NCI-H2171 (cell line): ENCODE results near the gene SP110.
"Not testable (repeated sequence)": the region's sequence is repeated elsewhere in the genome, so short reads cannot be mapped to it uniquely, and the experiment has no call there.

ENCODE experiments used
- DNase-seq: peaks from one replicate; lab custom pipeline; 2025; lab: John Stamatoyannopoulos, UW

Gene SP110

DNA sequence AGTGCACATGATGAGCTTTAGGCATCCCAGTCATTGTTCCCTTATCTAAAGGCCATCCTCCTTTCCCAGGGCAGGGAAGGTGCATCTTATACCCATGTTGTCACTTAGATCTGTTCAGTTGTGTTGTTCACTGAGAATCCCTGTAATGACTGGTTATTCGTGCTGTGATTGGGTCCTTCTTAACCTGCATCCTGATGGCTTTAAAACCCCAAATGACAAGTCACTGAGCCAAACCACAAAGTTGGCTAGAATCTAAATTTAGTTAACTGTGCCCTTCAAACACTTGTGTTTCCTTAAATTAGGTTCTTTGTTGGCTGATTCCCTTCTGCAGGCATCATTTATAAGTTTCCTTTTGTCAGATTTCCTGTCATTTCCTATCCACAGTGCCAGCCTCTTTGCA, 92.6 kb downstream of the SP110 start:
- no peak for DNase-seq

DNA sequence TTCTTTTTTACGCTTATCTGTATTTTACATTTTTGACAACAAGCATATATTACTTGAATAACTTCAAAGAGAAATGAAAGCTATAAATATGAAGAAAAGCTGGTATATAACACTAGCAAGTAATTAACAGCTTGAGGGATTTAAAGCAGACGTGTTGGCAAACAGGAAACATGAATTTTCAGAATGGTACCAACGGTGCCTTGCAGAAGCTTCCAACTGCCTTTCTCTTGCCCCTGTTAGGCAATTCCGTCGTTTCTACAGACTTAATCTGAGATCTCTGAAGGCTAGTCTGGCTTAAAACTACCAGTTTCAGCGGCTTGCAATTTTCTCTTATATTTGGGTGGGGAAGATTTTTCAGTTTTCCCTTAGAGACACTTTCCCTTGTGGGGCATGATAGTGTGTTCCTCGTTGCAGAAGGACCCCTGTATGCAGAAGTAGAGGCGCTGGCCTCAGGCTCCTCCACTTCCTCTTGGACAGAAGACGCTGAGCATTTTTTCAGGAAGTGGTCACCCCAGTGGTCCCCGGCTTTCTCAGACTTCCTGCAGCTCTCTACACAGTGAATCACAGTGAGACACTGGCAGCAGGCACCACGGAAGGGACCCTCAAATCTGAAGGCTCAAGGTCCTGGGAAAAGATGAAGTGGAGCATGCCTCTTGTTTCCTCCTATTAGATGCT, 94.9 kb downstream of the SP110 start:
- DNase-seq, result no peak

DNA sequence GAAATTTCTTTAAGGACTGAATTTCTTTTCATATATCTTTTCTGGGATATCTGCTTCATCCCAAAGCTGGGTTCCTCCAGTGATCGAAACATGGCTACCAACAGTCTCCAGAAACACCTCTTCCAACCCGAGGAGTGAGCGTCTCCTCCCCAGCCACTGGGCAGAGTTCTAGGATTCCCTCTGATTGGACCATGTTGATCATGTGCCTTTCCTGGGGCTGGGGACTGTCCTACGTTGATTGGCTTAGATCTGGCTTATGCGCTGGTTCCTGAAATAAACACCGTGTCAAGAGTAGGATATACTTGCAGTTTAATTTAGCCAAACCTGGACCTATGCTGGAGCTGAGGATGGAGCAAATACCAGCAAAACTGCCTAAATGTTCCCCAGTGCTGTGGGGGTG, 95.5 kb downstream of the SP110 start:
- DNase-seq, result no peak

DNA sequence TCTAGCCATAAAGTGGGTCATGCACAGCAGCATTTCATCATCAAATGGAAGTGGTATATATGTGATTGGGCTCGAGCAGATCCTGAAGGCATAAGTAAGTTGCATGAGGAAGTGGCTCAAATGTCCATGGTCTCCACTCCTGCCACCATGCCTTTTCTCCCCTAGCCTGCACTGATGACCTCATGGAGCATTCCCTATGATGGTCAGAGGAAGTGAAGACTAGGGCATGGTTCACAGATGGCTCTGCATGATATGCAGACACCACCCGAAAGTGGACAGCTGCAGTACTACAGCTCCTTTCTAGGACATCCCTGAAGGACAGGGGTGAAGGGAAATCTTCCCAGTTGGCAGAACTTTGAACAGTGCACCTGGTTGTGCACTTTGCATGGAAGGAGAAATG, 99.4 kb downstream of the SP110 start:
- not testable (repeated sequence) for DNase-seq

DNA sequence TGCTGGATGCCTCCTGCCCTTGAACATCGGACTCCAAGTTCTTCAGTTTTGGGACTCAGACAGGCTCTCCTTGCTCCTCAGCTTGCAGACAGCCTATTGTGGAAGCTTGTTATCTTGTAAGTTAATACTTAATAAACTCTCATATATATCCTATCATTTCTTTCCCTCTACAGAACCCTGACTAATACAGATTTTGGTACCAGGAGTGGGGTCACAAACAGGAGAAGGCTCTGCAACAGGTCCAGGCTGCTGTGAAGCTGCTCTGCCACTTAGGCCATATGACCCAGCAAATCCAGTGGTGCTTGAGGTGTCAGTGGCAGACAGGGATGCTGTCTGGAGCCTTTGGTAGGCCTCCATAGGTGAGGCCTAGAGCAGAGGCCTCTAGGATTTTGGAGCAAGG, 100.0 kb downstream of the SP110 start:
- not testable (repeated sequence) for DNase-seq
